Panc1 (cell line): Measurements from ENCODE around the gene D2HGDH. TPM values are rescaled to one million over a fixed set of nuclear protein-coding genes. Genes with fewer than 3 reads are reported as not detected.

ENCODE experiments used
- ATAC-seq: fragments of 200-7000 bp; cut with Tn5 transposase; 2 replicates; pipeline ENCODE4 v1.9.1; 2020; ENCODE audit warnings: mild to moderate bottlenecking, moderate library complexity
- BruUV-seq: library from RNA; stranded (reverse); fragments of 400-500 nt; replicated peaks from 2 replicates; lab custom pipeline; 2021; lab: Mats Ljungman, UMichigan
- CTCF ChIA-PET: fragments of 300-600 bp; sonication (Branson Sonifier 250); formaldehyde crosslinking; loops from one replicate; lab custom pipeline; 2022; ENCODE audit warnings: antibody characterized with exemption; lab: Charles Lee
- POLR2A ChIA-PET: fragments of 300-600 bp; sonication (Branson Sonifier 250); formaldehyde crosslinking; loops from one replicate; lab custom pipeline; 2022; ENCODE audit warnings: antibody characterized with exemption; lab: Charles Lee
- DNase-seq: peaks from one replicate; pipeline ENCODE4 v3.0.0-alpha.2; 2010; ENCODE audit warnings: low read depth, low spot score
- H3K27ac ChIP-seq: 2 replicates; pipeline ENCODE4 v1.5.1; 2011; ENCODE audit warnings: mild to moderate bottlenecking, low read length, inconsistent platforms
- H3K27me3 ChIP-seq: fragments of 200-500 bp; sonication (Bioruptor generic); 2 replicates; pipeline ENCODE4 v1.6.0; 2014; ENCODE audit warnings: low read length, inconsistent platforms; ENCODE audit not compliant: control insufficient read depth, insufficient read depth
- H3K36me3 ChIP-seq: fragments of 200-500 bp; sonication (Bioruptor generic); 2 replicates; pipeline ENCODE4 v1.5.1; 2014; ENCODE audit warnings: inconsistent platforms, mild to moderate bottlenecking, low read length, moderate library complexity; ENCODE audit not compliant: control insufficient read depth, insufficient read depth
- H3K4me1 ChIP-seq: 2 replicates; pipeline ENCODE4 v1.5.1; 2011; ENCODE audit warnings: inconsistent platforms, mild to moderate bottlenecking, low read length, moderate library complexity; ENCODE audit not compliant: control insufficient read depth, insufficient read depth
- H3K4me3 ChIP-seq, 2 experiments: 2 replicates each; pipeline ENCODE4 v1.5.1; 2011 to 2012; ENCODE audit warnings: low read depth in 2 of 2, low read length in 2 of 2, mild to moderate bottlenecking in 2 of 2, inconsistent platforms in 1 of 2, moderate library complexity in 1 of 2
- H3K9me3 ChIP-seq: fragments of 200-500 bp; sonication (Bioruptor generic); 2 replicates; pipeline ENCODE4 v1.5.1; 2014; ENCODE audit warnings: low read depth, mild to moderate bottlenecking, inconsistent platforms, low read length, moderate library complexity; ENCODE audit not compliant: control insufficient read depth, insufficient read depth
- CTCF ChIP-seq: fragments of 450-650 bp; IDR thresholded peaks from 2 replicates; pipeline ENCODE4 v1.5.1; 2017; ENCODE audit warnings: mild to moderate bottlenecking
- POLR2AphosphoS5 ChIP-seq: IDR thresholded peaks from 2 replicates; pipeline ENCODE4 v1.6.1; 2012; ENCODE audit warnings: mild to moderate bottlenecking, low read depth, low read length, moderate library complexity
- SIN3A ChIP-seq: IDR thresholded peaks from 2 replicates; pipeline ENCODE4 v1.6.1; 2012; ENCODE audit warnings: low read depth, mild to moderate bottlenecking, low read length, moderate library complexity, borderline replicate concordance; ENCODE audit not compliant: insufficient read depth
- TCF7L2 ChIP-seq: IDR thresholded peaks from 2 replicates; pipeline ENCODE4 v1.6.1; 2011; ENCODE audit warnings: mild to moderate bottlenecking, low read depth, low read length, inconsistent platforms
- in situ Hi-C: cut with HindIII; loops from 2 replicates; pipeline ENCODE4 v1.10.0; 2016; ENCODE audit warnings: low sequenced_read_pairs, low pct_unique_long_range_greater_than_20kb
- intact Hi-C: fragments of 100-400 bp; cut with micrococcal nuclease; formaldehyde crosslinking; loops from one replicate; pipeline ENCODE4 v1.10.0; 2022; ENCODE audit not compliant: unreplicated experiment
- total RNA-seq: library from RNA; stranded (reverse); gene quantifications from one replicate; pipeline ENCODE4 v1.2.1, GENCODE V29; 2021; ENCODE audit not compliant: unreplicated experiment
- TF ChIP-seq, protein P1 (sequence below), 2 experiments: IDR thresholded peaks; 2 replicates each; pipeline ENCODE4 v1.6.1; 2011 to 2012; ENCODE audit warnings: low read depth in 2 of 2, control low read depth in 1 of 2, low read length in 1 of 2, mild to moderate bottlenecking in 1 of 2, moderate library complexity in 1 of 2; ENCODE audit not compliant: insufficient read depth in 1 of 2

Gene D2HGDH
- total RNA-seq, 1 experiment from 2014 or later, result 53.0 TPM

DNA sequence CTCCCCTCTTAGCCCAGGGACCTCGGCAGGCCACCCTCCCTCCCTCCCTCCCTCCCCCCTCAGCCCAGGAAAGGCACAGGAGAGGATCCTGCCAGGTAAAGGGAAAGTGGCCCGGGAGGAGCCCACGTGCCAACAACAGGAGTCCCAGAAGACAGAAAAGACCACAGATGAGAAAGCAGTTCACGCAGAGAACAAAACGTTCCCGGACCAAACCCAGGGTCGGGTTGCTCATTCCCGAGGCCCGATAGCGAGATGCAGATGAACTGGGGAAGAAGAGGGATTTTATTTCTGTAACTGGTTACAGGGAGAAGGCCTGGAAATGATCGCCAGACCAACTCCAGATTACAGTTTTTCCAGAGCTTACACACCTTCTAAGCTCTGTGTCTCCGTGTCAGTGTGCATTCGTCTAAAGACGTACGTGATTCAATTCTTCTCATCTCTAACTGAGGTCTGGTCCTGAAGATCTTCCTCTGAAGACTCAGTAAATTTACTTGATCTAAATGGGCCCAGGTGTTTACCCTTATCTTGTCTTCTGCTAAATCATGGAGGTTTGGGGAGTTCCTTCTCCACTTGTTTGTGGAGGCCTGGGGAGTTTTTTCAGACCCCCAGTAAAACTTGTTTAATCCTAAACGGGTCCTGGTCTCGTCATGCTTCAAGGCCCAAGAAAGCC is 73.8 kb downstream of the D2HGDH start:
- ChIA-PET CTCF (interaction anchor here (0.6 kb wide), 1 partner anchor 58 kb away, joined by 4 read pairs; no protein-coding TSS in a partner anchor), POLR2A (no interaction called here)
- Histone ChIP-seq H3K4me3 (peak overlapping the region; percentile 25 to 37; a peak in 3 of 4 replicates), H3K4me1 (peaks cover 21% of the 10 kb centered on the region), H3K27me3 (no peaks in the 10 kb centered on the region), H3K9me3 (no peaks in the 10 kb centered on the region), H3K27ac (peak overlapping the region; percentile 88), H3K36me3 (no peaks in the 10 kb centered on the region)
- DNase-seq (no peak), ATAC-seq (no peak)
- in situ Hi-C loops (no loop called here), intact Hi-C loops (no loop called here)
- no TSS peak for BruUV-seq
- TF ChIP-seq TCF7L2 (no peak), POLR2AphosphoS5 (no peak), SIN3A (no peak), CTCF (no peak)
- TF ChIP-seq, protein P1, sequence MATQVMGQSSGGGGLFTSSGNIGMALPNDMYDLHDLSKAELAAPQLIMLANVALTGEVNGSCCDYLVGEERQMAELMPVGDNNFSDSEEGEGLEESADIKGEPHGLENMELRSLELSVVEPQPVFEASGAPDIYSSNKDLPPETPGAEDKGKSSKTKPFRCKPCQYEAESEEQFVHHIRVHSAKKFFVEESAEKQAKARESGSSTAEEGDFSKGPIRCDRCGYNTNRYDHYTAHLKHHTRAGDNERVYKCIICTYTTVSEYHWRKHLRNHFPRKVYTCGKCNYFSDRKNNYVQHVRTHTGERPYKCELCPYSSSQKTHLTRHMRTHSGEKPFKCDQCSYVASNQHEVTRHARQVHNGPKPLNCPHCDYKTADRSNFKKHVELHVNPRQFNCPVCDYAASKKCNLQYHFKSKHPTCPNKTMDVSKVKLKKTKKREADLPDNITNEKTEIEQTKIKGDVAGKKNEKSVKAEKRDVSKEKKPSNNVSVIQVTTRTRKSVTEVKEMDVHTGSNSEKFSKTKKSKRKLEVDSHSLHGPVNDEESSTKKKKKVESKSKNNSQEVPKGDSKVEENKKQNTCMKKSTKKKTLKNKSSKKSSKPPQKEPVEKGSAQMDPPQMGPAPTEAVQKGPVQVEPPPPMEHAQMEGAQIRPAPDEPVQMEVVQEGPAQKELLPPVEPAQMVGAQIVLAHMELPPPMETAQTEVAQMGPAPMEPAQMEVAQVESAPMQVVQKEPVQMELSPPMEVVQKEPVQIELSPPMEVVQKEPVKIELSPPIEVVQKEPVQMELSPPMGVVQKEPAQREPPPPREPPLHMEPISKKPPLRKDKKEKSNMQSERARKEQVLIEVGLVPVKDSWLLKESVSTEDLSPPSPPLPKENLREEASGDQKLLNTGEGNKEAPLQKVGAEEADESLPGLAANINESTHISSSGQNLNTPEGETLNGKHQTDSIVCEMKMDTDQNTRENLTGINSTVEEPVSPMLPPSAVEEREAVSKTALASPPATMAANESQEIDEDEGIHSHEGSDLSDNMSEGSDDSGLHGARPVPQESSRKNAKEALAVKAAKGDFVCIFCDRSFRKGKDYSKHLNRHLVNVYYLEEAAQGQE (IDR thresholded peaks at IDR 0.05; ENCODE audit: insufficient read depth in 1 of 2, low read depth in 2 of 2, low read length in 1 of 2), result no peak

DNA sequence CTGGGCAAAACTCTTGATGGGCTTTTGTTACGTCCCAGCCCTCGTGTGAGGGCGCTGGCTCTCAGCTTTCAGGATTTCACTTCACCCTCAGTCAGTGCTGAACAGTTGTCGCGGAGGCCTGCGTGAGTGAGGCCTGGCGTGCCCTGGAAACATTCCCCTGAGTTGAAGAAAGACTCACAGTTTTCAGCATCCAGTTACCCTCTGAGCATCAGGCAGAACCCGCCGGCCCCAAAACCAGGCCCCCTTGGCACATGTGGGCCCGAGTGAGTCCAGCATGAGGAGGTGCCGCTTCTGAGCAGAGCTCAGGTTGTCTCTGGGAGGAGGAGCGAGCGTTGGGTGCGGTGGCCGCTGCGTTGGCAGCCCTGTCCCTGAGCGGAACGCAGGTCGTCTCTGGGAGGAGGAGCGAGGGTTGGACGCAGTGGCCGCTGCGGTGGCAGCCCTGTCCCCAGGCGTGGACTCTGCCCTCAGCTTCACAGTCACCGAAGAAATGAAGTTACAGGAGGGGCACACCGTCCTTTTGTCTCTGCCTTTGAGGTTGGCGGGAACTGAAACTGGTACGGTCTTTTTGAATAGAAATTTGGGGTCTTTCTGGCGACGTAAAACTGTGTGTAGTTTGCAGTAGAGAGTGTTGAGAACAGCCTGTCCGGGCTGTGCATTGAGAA is 74.4 kb downstream of the D2HGDH start, which contains the start of gene NEU4:
Gene NEU4 (plus strand): TSS at position 473 of the 662 bp plus-strand sequence. CDS start 5,292 bp downstream, outside the sequence.
- BruUV-seq, result no TSS peak
- ATAC-seq (peak; percentile 37), DNase-seq (no peak)
- no peaks in the 10 kb centered on the region for H3K27me3 ChIP-seq
- intact Hi-C loops, result no loop called here
- peaks cover 21% of the 10 kb centered on the region for H3K4me1 ChIP-seq
- TF ChIP-seq, protein P1 (IDR thresholded peaks at IDR 0.05; ENCODE audit: insufficient read depth in 1 of 2, low read depth in 2 of 2, low read length in 1 of 2), result no peak
- TF ChIP-seq TCF7L2, result no peak
- TF ChIP-seq CTCF, result no peak
- no peak for TF ChIP-seq POLR2AphosphoS5
- TF ChIP-seq SIN3A, result no peak
- no peaks in the 10 kb centered on the region for H3K36me3 ChIP-seq
- ChIA-PET CTCF (interaction anchor here (0.6 kb wide), 1 partner anchor 57 kb away, joined by 4 read pairs; no protein-coding TSS in a partner anchor), POLR2A (no interaction called here)
- no peaks in the 10 kb centered on the region for H3K9me3 ChIP-seq
- in situ Hi-C loops, result no loop called here
- peak within 1 kb of the TSS; percentile 88 for H3K27ac ChIP-seq
- H3K4me3 ChIP-seq, result peak within 1 kb of the TSS; percentile 25 to 37
